HepG2 (cell line): Measurements from ENCODE around the gene STOM. TPM values are rescaled to one million over a fixed set of nuclear protein-coding genes. Genes with fewer than 3 reads are reported as not detected.

Experiments
- GZF1 ChIP-seq: sonication (generic); formaldehyde crosslinking; IDR thresholded peaks from 2 replicates; pipeline ENCODE4 v1.5.1; 2020; ENCODE audit warnings: mild to moderate bottlenecking, missing genetic modification reagents
- MEIS2 ChIP-seq: sonication (generic); formaldehyde crosslinking; IDR thresholded peaks from 2 replicates; pipeline ENCODE4 v1.9.0; 2021; ENCODE audit warnings: mild to moderate bottlenecking, missing genetic modification reagents
- MTF2 ChIP-seq: sonication (generic); formaldehyde crosslinking; IDR thresholded peaks from 2 replicates; pipeline ENCODE4 v1.5.0; 2020; ENCODE audit warnings: missing genetic modification reagents, borderline replicate concordance
- NR2C2 ChIP-seq: sonication (generic); formaldehyde crosslinking; IDR thresholded peaks from 2 replicates; pipeline ENCODE4 v1.4.0; 2020; ENCODE audit warnings: missing genetic modification reagents, mild to moderate bottlenecking, moderate library complexity, borderline replicate concordance
- NRL ChIP-seq: sonication (generic); formaldehyde crosslinking; IDR thresholded peaks from 2 replicates; pipeline ENCODE4 v1.5.0; 2020; ENCODE audit warnings: missing genetic modification reagents, mild to moderate bottlenecking, moderate library complexity, borderline replicate concordance
- ONECUT2 ChIP-seq: sonication (generic); formaldehyde crosslinking; IDR thresholded peaks from 2 replicates; pipeline ENCODE4 v1.4.0; 2020; ENCODE audit warnings: missing genetic modification reagents
- SALL1 ChIP-seq: sonication (generic); formaldehyde crosslinking; IDR thresholded peaks from 2 replicates; pipeline ENCODE4 v1.8.0; 2022; ENCODE audit warnings: mild to moderate bottlenecking, missing genetic modification reagents
- SYNCRIP ChIP-seq: fragments of 200-400 bp; formaldehyde crosslinking; IDR thresholded peaks from 2 replicates; pipeline ENCODE4 v1.6.1; 2018; ENCODE audit warnings: mild to moderate bottlenecking, low read depth, low read length; ENCODE audit not compliant: insufficient read depth
- THAP11 ChIP-seq: IDR thresholded peaks from 2 replicates; pipeline ENCODE4 v1.6.1; 2016; ENCODE audit warnings: missing biosample characterization, missing genetic modification reagents
- ZBTB38 ChIP-seq: sonication (generic); formaldehyde crosslinking; IDR thresholded peaks from 2 replicates; pipeline ENCODE4 v1.5.1; 2020; ENCODE audit warnings: mild to moderate bottlenecking, missing genetic modification reagents
- ZNF143 ChIP-seq: sonication (generic); formaldehyde crosslinking; IDR thresholded peaks from 2 replicates; pipeline ENCODE4 v1.4.0; 2020; ENCODE audit warnings: missing genetic modification reagents
- ZNF816 ChIP-seq: sonication (generic); formaldehyde crosslinking; IDR thresholded peaks from 2 replicates; pipeline ENCODE4 v1.8.0; 2022; ENCODE audit warnings: missing genetic modification reagents, mild to moderate bottlenecking, borderline replicate concordance
- polyA plus RNA-seq, 8 experiments: library from polyadenylated mRNA; depleted of rRNA in 3 of 8; stranded (reverse) in 7 of 8; unstranded in 1 of 8; fragments of >200 nt; fragmentation: Illumina TruSeq in 4 of 8; extraction: Trizol in 4 of 8; gene quantifications; 2 replicates each; pipeline versions ENCODE4 v1.2.1 to v1.2.3, GENCODE V29; 2011 to 2016; ENCODE audit warnings: low read depth in 4 of 8, missing spikeins in 1 of 8, mixed read lengths in 1 of 8; ENCODE audit not compliant: insufficient read depth in 1 of 8
- total RNA-seq, 5 experiments: library from RNA; depleted of rRNA; stranded (reverse); fragments of >200 nt; fragmentation: Illumina TruSeq; extraction: Trizol; gene quantifications; 2 replicates each; pipeline ENCODE4 v1.2.3, GENCODE V29; 2016; ENCODE audit warnings: low read depth in 1 of 5
- TF ChIP-seq, protein P1 (sequence below): sonication (generic); formaldehyde crosslinking; IDR thresholded peaks from 2 replicates; pipeline ENCODE4 v1.4.0; 2020; ENCODE audit warnings: missing genetic modification reagents, mild to moderate bottlenecking, borderline replicate concordance
- TF ChIP-seq, protein P2 (sequence below): sonication (generic); formaldehyde crosslinking; IDR thresholded peaks from 2 replicates; pipeline ENCODE4 v1.5.0; 2020; ENCODE audit warnings: missing genetic modification reagents, mild to moderate bottlenecking, borderline replicate concordance
- TF ChIP-seq, protein P3 (sequence below): fragments of 450-650 bp; IDR thresholded peaks from 2 replicates; pipeline ENCODE4 v1.6.1; 2017
- TF ChIP-seq, protein P4 (sequence below): IDR thresholded peaks from 2 replicates; pipeline ENCODE4 v1.6.1; 2016; ENCODE audit warnings: low read depth, control low read depth
- TF ChIP-seq, protein P5 (sequence below): IDR thresholded peaks from 2 replicates; pipeline ENCODE4 v1.6.1; 2016
- TF ChIP-seq, protein P6 (sequence below): sonication (generic); formaldehyde crosslinking; IDR thresholded peaks from 2 replicates; pipeline ENCODE4 v1.8.0; 2022; ENCODE audit warnings: mild to moderate bottlenecking, missing genetic modification reagents, moderate library complexity
- TF ChIP-seq, protein P7 (sequence below): IDR thresholded peaks from 2 replicates; pipeline ENCODE4 v1.6.1; 2016; ENCODE audit warnings: missing genetic modification reagents, missing compliant biosample characterization

The STOM gene
- total and polyA plus RNA-seq, 2 of the 13 experiments (the other 11 are each of a cell fraction or from before 2014, with no cell fraction given), result 43.6 to 165 TPM

DNA sequence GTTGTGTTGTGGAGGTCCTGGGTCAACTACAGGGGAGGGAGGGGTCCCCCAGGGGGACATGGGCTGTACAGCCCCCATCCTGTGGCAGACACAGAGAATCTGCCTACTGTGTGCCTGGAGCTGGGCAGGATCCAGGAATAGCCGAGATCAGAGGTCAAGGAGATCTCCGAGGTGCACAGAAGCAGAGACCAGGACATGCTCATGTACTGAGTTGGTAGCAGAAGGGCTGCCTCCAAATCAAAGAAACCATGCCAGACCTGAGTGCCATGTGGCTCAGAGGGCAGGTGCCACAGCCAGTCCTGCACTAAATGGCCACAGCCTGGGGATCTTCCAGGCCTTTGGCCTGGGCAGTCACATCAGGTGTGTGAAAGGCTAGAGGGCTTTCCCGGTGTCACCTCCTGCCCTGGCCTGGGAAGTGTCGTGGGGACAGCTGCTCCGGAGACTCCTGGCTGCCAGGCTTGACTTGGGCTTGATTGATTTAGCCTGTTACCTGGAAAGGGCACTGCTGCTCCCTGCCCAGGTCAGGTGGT lies 74.3 kb downstream of the STOM start (continued):
- TF ChIP-seq, protein P1, sequence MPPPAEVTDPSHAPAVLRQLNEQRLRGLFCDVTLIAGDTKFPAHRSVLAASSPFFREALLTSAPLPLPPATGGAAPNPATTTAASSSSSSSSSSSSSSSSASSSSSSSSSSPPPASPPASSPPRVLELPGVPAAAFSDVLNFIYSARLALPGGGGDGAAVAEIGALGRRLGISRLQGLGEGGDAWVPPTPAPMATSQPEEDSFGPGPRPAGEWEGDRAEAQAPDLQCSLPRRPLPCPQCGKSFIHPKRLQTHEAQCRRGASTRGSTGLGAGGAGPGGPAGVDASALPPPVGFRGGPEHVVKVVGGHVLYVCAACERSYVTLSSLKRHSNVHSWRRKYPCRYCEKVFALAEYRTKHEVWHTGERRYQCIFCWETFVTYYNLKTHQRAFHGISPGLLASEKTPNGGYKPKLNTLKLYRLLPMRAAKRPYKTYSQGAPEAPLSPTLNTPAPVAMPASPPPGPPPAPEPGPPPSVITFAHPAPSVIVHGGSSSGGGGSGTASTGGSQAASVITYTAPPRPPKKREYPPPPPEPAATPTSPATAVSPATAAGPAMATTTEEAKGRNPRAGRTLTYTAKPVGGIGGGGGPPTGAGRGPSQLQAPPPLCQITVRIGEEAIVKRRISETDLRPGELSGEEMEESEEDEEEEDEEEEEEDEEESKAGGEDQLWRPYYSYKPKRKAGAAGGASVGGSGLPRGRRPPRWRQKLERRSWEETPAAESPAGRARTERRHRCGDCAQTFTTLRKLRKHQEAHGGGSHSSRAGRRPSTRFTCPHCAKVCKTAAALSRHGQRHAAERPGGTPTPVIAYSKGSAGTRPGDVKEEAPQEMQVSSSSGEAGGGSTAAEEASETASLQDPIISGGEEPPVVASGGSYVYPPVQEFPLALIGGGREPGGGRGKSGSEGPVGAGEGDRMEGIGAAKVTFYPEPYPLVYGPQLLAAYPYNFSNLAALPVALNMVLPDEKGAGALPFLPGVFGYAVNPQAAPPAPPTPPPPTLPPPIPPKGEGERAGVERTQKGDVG, result no peak
- TF ChIP-seq MEIS2, result 0 out of 2 replicates have a peak, but pooled peaks have one; percentile 34
- TF ChIP-seq, protein P2, sequence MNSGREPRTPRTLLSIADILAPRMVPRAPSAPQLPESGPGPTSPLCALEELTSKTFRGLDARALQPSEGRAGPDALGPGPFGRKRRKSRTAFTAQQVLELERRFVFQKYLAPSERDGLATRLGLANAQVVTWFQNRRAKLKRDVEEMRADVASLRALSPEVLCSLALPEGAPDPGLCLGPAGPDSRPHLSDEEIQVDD (CRISPR knock-in tag), result no peak
- 0 out of 2 replicates have a peak, but pooled peaks have one; percentile 21 for TF ChIP-seq THAP11 (CRISPR knock-in tag)
- no peak for TF ChIP-seq GZF1 (CRISPR knock-in tag)
- TF ChIP-seq, protein P3, sequence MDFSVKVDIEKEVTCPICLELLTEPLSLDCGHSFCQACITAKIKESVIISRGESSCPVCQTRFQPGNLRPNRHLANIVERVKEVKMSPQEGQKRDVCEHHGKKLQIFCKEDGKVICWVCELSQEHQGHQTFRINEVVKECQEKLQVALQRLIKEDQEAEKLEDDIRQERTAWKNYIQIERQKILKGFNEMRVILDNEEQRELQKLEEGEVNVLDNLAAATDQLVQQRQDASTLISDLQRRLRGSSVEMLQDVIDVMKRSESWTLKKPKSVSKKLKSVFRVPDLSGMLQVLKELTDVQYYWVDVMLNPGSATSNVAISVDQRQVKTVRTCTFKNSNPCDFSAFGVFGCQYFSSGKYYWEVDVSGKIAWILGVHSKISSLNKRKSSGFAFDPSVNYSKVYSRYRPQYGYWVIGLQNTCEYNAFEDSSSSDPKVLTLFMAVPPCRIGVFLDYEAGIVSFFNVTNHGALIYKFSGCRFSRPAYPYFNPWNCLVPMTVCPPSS, result no peak
- TF ChIP-seq ZBTB38, result no peak
- peak; percentile 68; the same call in 1 of the 2 replicates for TF ChIP-seq NRL (CRISPR knock-in tag)
- TF ChIP-seq SYNCRIP, result no peak
- no peak for TF ChIP-seq ONECUT2 (CRISPR knock-in tag)
- TF ChIP-seq, protein P4, sequence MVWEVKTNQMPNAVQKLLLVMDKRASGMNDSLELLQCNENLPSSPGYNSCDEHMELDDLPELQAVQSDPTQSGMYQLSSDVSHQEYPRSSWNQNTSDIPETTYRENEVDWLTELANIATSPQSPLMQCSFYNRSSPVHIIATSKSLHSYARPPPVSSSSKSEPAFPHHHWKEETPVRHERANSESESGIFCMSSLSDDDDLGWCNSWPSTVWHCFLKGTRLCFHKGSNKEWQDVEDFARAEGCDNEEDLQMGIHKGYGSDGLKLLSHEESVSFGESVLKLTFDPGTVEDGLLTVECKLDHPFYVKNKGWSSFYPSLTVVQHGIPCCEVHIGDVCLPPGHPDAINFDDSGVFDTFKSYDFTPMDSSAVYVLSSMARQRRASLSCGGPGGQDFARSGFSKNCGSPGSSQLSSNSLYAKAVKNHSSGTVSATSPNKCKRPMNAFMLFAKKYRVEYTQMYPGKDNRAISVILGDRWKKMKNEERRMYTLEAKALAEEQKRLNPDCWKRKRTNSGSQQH (CRISPR knock-in tag), result no peak
- no peak for TF ChIP-seq SALL1 (CRISPR knock-in tag)
- no peak for TF ChIP-seq ZNF816 (CRISPR knock-in tag)
- TF ChIP-seq, protein P5, sequence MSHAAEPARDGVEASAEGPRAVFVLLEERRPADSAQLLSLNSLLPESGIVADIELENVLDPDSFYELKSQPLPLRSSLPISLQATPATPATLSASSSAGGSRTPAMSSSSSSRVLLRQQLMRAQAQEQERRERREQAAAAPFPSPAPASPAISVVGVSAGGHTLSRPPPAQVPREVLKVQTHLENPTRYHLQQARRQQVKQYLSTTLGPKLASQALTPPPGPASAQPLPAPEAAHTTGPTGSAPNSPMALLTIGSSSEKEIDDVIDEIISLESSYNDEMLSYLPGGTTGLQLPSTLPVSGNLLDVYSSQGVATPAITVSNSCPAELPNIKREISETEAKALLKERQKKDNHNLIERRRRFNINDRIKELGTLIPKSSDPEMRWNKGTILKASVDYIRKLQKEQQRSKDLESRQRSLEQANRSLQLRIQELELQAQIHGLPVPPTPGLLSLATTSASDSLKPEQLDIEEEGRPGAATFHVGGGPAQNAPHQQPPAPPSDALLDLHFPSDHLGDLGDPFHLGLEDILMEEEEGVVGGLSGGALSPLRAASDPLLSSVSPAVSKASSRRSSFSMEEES, result no peak
- TF ChIP-seq ZNF143, result no peak
- TF ChIP-seq, protein P6, sequence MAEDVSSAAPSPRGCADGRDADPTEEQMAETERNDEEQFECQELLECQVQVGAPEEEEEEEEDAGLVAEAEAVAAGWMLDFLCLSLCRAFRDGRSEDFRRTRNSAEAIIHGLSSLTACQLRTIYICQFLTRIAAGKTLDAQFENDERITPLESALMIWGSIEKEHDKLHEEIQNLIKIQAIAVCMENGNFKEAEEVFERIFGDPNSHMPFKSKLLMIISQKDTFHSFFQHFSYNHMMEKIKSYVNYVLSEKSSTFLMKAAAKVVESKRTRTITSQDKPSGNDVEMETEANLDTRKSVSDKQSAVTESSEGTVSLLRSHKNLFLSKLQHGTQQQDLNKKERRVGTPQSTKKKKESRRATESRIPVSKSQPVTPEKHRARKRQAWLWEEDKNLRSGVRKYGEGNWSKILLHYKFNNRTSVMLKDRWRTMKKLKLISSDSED (CRISPR knock-in tag), result no peak
- TF ChIP-seq MTF2 (CRISPR knock-in tag), result no peak
- TF ChIP-seq NR2C2, result no peak
- TF ChIP-seq, protein P7, sequence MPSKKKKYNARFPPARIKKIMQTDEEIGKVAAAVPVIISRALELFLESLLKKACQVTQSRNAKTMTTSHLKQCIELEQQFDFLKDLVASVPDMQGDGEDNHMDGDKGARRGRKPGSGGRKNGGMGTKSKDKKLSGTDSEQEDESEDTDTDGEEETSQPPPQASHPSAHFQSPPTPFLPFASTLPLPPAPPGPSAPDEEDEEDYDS (CRISPR knock-in tag), result no peak
